Mesangial cell (primary cell): ENCODE data around the gene CXCL14. TPM values are rescaled to one million over a fixed set of nuclear protein-coding genes. Genes with fewer than 3 reads are reported as not detected.

Source experiments
- total RNA-seq: library from RNA; depleted of rRNA; stranded (reverse); fragments of >200 nt; gene quantifications from 2 replicates; pipeline ENCODE4 v1.2.3, GENCODE V29; 2015

Gene CXCL14
- total RNA-seq = 3.3 TPM in 1 of 2 replicates, not detected in the other

GRCh38 chr5:135578685-135579341 is at the start of gene CXCL14:
Gene CXCL14, minus strand, starts transcription at chr5:135578991. Its CDS starts 213 bp downstream, at chr5:135578778.

GRCh38 chr5:135535820-135536801 is 42.7 kb downstream of the CXCL14 start, which contains the start of gene NEUROG1:
Gene NEUROG1, minus strand, starts transcription at chr5:135535964. Its CDS starts 274 bp downstream, at chr5:135535690.

Other genes starting within 250 kb of the CXCL14 start
- 146 and 235 TPM in 2 replicates for gene MACROH2A1, start 179.8 kb downstream of the CXCL14 start, total RNA-seq
- gene DCANP1, start 131.6 kb downstream of the CXCL14 start, total RNA-seq = not detected in 2 replicates
- not detected in 2 replicates for gene TIFAB, start 126.6 kb downstream of the CXCL14 start, total RNA-seq
- not detected in 2 replicates for gene NEUROG1, start 43.0 kb downstream of the CXCL14 start, total RNA-seq